Thyroid gland (tissue), 4 donors: ENCODE results near the gene VPS39.

ENCODE experiments used
- CTCF ChIP-seq, 6 experiments: fragments of 200-600 bp in 3 of 6; fragments of 450-650 bp in 3 of 6; sonication (generic) in 3 of 6; IDR thresholded peaks; one replicate each; pipeline ENCODE4 v1.5.1; 2016 to 2019; ENCODE audit warnings: antibody characterized with exemption in 6 of 6, mild to moderate bottlenecking in 2 of 6, inconsistent platforms in 1 of 6, moderate library complexity in 1 of 6
- POLR2A ChIP-seq, 2 donors: fragments of 450-650 bp; IDR thresholded peaks; one replicate each; pipeline ENCODE4 v1.6.1; 2017; ENCODE audit warnings: antibody characterized with exemption in 2 of 2, mild to moderate bottlenecking in 2 of 2, moderate library complexity in 1 of 2

- no peak for TF ChIP-seq CTCF (IDR thresholded peaks at IDR 0.05)
- no peak for TF ChIP-seq POLR2A (IDR thresholded peaks at IDR 0.05)
Observed at GRCh38 chr15:42240823-42241222, 32.7 kb upstream of the VPS39 start.
